Measurements from ENCODE around the gene LMX1B. TPM values are rescaled to one million over a fixed set of nuclear protein-coding genes. Genes with fewer than 3 reads are reported as not detected.

Gene LMX1B
- total and polyA plus RNA-seq, 2 of the 4 experiments (the other 2 are of a cell fraction) = not detected

- Histone ChIP-seq H2BK15ac (ENCODE audit: low read depth, low read length) (no peak overlapping the region), H2BK120ac (ENCODE audit: low read depth, low read length) (no peak overlapping the region), H3K9me1 (ENCODE audit: insufficient read depth, low read length) (no peaks in the 10 kb centered on the region), H3K4me3 (ENCODE audit: insufficient read depth, low read depth, low read length) (no peak overlapping the region), H4K5ac (ENCODE audit: low read depth, low read length) (no peak overlapping the region), H3K18ac (ENCODE audit: low read depth, low read length) (no peak overlapping the region), H4K8ac (ENCODE audit: low read depth in 2 of 2, low read length in 2 of 2) (no peak overlapping the region), H3K27ac (ENCODE audit: insufficient read depth, low read length) (no peak overlapping the region), H3K9me3 (ENCODE audit: control insufficient read depth, insufficient read depth, low read length) (no peaks in the 10 kb centered on the region; the same call in 1 of the 2 replicates), H2AFZ (replicated peaks; ENCODE audit: low read length, poor library complexity) (no peak overlapping the region), H3K4me1 (ENCODE audit: control insufficient read depth, insufficient read depth, low read length) (no peaks in the 10 kb centered on the region), H3K79me1 (ENCODE audit: low read depth in 1 of 2, low read length in 2 of 2) (no peaks in the 10 kb centered on the region), H2BK20ac (ENCODE audit: low read depth, low read length) (no peak overlapping the region), H3K14ac (replicated peaks; ENCODE audit: low read depth, low read length) (no peak overlapping the region), H3K36me3 (ENCODE audit: control insufficient read depth, insufficient read depth, low read length) (no peaks in the 10 kb centered on the region), H3K4me2 (ENCODE audit: low read depth, low read length) (no peak overlapping the region), H3K9ac (ENCODE audit: low read depth, low read length) (no peak overlapping the region), H3K23ac (ENCODE audit: low read depth, low read length) (no peak overlapping the region), H3K27me3 (ENCODE audit: control insufficient read depth, insufficient read depth, low read length) (peaks cover 93% of the 10 kb centered on the region), H2AK9ac (replicated peaks; ENCODE audit: low read depth, low read length, poor library complexity) (no peak overlapping the region), H2AK5ac (ENCODE audit: low read depth, low read length) (no peak overlapping the region), H3K4ac (ENCODE audit: low read depth, low read length) (no peak overlapping the region), H3K56ac (ENCODE audit: extremely low read depth, insufficient read depth, low read length) (no peak overlapping the region), H4K91ac (ENCODE audit: insufficient read depth, low read depth, low read length) (no peak overlapping the region), H2BK5ac (ENCODE audit: low read depth, low read length, poor library complexity, severe bottlenecking) (no peak overlapping the region), H4K20me1 (ENCODE audit: insufficient read depth, low read length) (peaks cover 5% of the 10 kb centered on the region; the same call in 1 of the 2 replicates)
- WGBS, 2 experiments (ENCODE audit: extremely low coverage in 2 of 2, insufficient read length in 1 of 2) = 4% methylated on average over 25 of the region's 54 CpGs; no CpG with 5 or more reads in 1 of the 2 experiments
- dilution Hi-C loops (cut with HindIII; ENCODE audit: low sequenced_read_pairs, unreplicated experiment) = no loop called here
- DNase-seq (no peak), ATAC-seq (ENCODE audit: low read depth) (no peak)
- TF ChIP-seq CEBPB (IDR thresholded peaks at IDR 0.05; ENCODE audit: low read depth, low read length) (no peak), POLR2A (IDR thresholded peaks at IDR 0.05; ENCODE audit: low read depth, low read length) (no peak), USF2 (IDR thresholded peaks at IDR 0.05; ENCODE audit: low read depth, low read length) (no peak), SMC3 (IDR thresholded peaks at IDR 0.05; ENCODE audit: low read depth, low read length) (no peak), FOS (IDR thresholded peaks at IDR 0.05; ENCODE audit: low read depth, low read length) (no peak), CHD1 (IDR thresholded peaks at IDR 0.05; ENCODE audit: low read depth, low read length) (no peak), MXI1 (IDR thresholded peaks at IDR 0.05; ENCODE audit: borderline replicate concordance, low read depth, low read length) (no peak), BHLHE40 (IDR thresholded peaks at IDR 0.05; ENCODE audit: low read depth, low read length) (no peak)
- in situ Hi-C loops (cut with MboI; ENCODE audit: low sequenced_read_pairs) = loop anchor here (5.0 kb wide), 1 partner anchor 170 kb away; no protein-coding TSS in a partner anchor
- intact Hi-C loops (cut with micrococcal nuclease) = no loop called here
- CTCF ChIA-PET = no interaction called here
- POLR2A ChIA-PET (ENCODE audit: unreplicated experiment) = no interaction called here
- BruUV-seq (replicated peaks) = no TSS peak
These were observed 1.4 kb upstream of the LMX1B start for GRCh38 chr9:126612326-126612812.

Data from IMR-90 (cell line).